Inflammatory macrophage treated with lipopolysaccharide for 1 hour (primary cell): ENCODE data around the gene DSG3.
A peak's percentile ranks its signal among the peaks of the same experiment; 100 is the strongest.

Source experiments
- DNase-seq, 2 donors: peaks; one replicate each; pipeline ENCODE4 v3.0.0-alpha.2; 2020 to 2022

Gene DSG3

DNA sequence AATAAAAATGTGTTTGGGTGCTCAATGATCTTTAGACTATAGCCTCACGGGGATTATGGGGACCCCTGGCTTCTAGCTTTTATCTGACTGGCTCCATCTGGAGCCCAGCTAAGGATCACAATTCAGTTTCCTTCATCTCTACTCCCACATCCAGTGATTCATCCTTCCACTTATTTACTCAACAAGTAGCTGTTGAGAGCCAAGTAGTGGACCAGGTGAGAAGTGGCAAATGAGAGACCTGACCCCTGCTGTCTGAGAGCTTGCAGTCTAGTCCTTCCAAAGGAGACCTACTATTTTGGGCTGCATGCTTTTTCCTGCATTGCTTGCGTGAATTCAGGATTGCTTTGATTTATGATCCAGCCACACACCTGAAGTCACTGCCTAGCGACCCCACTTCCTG, 10.7 kb upstream of the DSG3 start:
- DNase-seq, result no peak

DNA sequence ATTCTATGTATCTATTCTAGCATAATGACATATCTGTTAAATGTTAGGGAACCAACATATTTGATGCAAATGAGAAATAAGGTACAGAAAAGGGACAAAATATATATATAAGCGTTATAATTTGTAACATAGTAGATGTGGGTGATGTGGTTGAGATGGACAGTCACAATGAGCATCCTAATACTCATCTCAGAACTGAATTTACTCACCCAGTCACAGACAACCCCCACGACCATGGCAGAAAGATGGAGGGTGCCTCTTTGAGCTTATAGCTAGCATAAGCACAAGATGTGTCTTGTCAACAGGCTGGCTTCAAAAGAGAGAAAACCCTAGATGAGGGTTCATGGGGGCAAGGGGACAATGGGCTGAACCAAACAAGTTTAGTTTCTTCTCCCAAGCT, 9.1 kb upstream of the DSG3 start:
- DNase-seq, result no peak

DNA sequence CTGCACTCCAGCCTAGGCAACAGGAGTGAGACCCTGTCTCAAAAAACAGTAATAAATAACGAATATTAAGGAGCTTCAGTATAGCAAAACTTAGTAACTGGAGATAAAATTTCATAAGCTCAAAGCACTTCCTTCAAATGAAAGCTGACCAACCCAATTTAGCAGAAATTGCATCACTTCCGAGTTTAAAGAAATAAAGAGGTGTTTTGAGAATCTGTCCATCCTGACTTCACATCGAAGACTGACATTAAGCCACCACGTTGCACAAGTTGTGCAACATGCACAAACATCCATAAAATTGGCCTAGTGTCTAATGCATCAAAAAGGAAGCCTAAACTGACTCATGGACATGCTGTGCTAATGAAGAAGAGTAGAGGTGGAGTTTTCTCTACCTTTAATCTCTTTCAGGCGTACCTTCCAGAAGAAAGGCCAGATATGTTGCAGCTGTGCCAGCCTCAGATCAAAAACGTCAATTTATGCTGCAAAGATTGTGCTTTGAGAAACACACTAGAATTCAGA, 7.7 kb upstream of the DSG3 start:
- DNase-seq, result peak; percentile 3 to 6

- no peak for DNase-seq
Observed at GRCh38 chr18:31440787-31441186, 6.8 kb upstream of the DSG3 start.

GRCh38 chr18:31441493-31441892, 6.0 kb upstream of the DSG3 start:
- DNase-seq, result no peak

DNA sequence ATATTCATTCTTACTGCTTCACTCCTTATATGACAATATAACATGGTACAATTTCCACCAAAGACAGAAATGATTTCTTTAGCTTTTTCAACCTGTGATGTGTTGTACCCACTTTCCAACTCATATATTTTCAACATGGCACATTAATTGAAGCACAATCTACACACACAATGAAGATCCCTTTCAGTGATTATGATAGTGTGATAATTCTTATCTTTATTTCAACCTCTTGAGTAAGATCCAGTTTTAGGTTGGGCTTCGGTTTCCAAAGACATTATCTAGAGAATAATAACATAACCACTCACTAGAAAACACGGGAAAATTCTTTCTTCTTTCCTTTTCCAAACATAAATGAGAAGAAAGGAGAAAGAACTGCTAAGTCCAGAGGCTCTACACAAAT, 3.4 kb upstream of the DSG3 start:
- DNase-seq, result no peak

DNA sequence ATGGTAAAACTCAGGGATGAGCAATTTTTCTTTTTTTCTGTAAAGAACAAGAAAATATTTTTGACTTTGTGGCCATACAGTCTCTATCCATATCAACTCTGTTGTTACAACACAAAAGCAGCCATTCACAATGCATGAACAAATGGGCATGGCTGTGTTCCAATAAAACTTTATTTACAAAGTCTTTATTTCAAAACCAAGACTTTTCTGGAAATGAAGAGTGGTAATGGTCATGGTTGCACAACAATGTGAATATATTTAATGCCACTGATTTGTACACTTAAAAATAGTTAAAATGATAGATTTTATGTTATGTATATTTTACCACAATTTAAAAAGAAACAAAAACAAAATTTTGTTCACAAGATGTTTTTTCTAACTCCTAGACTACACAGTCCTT, 1.6 kb upstream of the DSG3 start:
- no peak for DNase-seq

GRCh38 chr18:31446854-31447253, 687 bp upstream of the DSG3 start:
- no peak for DNase-seq

GRCh38 chr18:31450409-31450808, 2.9 kb downstream of the DSG3 start:
- DNase-seq, result no peak

- no peak for DNase-seq
Observed at GRCh38 chr18:31451625-31452024, 4.1 kb downstream of the DSG3 start.

DNA sequence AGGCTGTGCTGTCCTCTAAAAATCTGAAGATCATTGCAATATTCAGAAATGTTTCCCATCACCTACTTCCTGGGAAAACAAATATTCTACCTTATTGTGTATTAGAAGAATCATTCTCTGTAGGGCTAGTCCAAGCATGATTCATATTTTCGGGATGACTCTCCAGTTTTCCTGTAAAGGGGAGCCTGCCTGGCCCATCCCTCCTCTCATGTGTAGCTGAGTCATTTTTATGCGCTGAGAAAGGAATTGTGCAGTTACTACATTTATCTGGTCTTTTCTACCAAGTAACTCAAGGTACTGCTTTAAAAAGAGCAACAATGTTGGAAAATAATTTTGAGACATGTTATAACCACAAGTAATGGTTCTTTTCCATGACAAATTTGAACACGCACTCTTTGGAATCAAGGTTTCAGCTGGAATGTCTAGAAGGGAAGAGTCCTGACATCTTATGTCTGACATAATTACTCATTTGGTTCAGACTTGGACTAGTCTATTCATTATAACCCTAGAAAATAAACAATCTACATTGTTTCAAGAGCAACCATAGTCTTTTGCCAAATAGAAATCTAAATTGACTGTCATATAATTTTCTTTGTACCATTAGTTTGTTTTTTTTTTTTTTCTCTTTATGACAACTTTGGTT, 6.6 kb downstream of the DSG3 start:
- no peak for DNase-seq

GRCh38 chr18:31469629-31470028, 22.1 kb downstream of the DSG3 start:
- DNase-seq, result no peak

GRCh38 chr18:31478688-31479087, 31.1 kb downstream of the DSG3 start:
- no peak for DNase-seq

GRCh38 chr18:31482051-31482450, 34.5 kb downstream of the DSG3 start:
- no peak for DNase-seq

DNA sequence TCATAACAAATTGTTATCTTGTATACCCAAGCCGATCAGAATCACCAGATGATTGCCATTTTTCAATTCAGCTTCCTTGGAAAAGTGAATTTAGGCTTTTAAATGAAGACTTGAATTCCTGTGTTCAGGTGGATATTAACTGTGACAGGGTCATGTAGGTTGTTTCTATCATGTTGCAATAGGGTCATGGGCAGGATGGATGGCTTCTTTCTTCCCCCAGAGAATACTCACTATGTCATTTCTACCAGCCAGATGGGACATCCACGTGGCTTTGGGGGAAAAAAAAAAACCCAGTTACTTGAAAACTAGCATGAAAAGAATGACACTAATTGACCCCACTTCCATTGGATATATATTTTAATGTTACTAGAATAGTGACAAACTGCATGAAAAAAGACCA, 35.9 kb downstream of the DSG3 start:
- DNase-seq, result no peak

GRCh38 chr18:31484461-31484860, 36.9 kb downstream of the DSG3 start:
- DNase-seq, result no peak

- no peak for DNase-seq
Observed at GRCh38 chr18:31486165-31486564, 38.6 kb downstream of the DSG3 start.

DNA sequence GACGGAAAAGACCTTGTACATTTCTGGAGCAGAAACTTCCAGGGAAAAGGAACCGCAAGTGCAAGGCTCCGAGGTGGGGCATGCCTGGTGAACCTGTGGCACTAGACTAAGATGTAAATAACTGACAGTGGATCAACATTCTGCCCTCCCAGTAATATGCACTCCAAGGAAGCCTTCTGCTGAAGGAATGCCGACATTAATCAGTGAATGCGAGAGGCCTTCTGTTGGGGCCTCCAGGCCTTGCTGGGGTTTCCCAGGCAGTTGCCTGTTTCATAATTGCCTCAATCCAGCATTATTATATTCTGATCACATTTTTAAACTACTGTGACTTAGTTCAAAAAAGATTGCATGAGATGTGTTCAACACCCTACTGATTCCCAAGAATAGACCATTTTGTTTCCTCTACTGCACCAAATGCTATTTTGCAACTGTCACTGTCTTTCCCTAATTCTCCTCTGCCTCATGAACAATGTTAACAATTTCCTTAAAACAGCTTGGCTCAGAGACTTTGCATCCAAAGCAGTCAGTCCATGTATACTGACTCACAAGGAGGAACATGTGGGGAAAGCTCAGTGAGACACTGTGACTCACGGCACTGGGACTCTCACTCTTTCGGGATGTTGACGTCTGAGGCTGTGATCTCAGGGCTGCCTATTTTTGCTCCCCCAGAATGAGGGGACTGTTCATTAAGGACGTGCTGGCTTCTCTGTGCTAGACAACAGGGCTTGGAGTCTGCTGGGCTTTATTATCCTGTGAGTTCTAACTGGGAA, 39.9 kb downstream of the DSG3 start:
- DNase-seq, result no peak

- no peak for DNase-seq
Observed at GRCh38 chr18:31489311-31489710, 41.8 kb downstream of the DSG3 start.

DNA sequence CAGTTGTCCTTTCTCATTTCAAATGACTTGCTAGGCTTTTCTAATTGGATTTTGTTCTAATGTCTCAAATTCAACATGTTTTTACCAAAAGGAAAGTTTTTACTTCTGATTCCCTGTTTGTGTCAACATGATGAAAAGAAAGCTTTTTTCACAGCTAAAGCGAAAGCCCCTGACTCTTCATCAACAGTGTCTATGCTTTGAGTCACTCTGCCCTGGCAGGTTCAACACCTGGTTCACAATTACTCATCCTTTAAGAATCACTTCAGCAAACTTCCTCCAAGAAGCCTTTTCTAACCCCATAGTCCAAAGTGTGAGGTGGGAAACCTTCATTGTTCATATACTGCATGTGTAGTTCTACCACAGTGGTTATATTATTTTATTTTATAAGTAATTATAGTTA, 42.8 kb downstream of the DSG3 start:
- no peak for DNase-seq

DNA sequence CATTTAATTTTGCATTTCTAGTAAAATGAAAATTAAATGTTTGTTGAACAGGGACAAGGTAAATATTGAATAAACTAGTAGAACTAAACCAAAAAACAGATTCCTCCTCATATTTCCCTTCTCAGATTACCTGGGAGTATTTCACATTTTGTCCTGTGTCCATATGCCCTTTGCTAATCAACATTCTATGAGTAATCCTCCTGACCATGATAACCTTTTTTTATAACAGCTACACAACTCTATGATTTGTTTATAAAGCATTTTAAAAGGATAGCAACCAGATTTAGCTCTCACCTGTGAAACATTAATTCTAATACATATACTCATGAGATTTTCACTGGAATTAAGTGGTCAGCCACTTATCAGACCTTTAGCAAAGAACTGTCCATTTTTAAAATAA, 43.3 kb downstream of the DSG3 start:
- DNase-seq, result no peak

DNA sequence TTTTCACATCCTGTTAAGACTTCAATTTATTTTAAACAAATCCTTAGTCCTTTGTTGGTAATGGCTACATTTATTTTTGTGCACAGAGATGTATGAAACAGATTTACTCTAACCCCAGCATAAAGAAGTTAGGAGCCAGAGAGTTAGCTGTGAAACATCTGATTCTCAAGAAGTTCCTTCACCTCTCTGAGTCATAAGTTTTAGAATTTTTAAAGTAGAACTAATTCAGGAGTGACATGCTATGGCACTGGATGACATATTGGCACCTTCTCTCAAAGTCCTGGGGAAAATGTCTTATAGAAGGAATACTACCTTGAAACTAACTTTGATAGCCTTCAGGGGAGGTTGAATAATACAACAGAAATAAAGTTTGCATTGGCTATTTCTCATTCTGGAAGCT, 44.0 kb downstream of the DSG3 start:
- no peak for DNase-seq

DNA sequence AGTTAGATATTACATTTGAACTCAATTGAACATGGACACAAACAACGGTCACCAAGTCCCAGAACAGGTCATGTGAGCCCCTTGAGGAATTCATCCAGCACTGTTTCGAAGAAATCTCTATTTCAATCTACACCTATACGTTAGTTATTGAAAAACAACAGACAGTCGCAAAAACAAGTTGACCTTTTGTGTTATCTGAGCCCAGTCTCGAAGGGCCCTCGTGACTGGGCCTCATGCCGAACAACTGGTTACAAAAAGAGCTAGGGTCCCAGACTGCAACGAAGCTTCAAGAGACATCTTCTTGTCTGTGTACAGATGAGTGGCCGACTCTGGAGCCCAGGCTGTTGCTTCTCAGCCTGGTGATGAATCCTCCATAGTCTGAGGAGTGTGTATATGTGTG, 45.1 kb downstream of the DSG3 start:
- no peak for DNase-seq

DNA sequence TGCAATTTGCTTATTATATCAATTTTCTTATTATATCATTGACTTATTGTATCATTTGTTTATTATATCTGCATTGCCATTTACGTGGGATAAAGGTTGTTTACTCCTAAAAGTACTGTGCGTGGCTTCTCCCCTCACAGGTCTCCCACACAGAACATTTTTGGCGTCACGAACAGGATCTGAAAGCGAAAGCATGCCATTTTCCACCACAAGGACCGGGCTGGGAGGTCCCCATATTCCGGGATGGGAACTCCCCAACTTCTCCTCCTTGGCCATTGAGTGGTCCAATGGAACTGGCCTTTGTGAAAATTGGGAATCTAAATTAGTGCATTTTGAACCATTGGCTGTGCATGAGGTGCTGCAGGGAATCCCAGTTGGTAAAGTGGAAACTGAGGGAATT, 45.6 kb downstream of the DSG3 start:
- no peak for DNase-seq

DNA sequence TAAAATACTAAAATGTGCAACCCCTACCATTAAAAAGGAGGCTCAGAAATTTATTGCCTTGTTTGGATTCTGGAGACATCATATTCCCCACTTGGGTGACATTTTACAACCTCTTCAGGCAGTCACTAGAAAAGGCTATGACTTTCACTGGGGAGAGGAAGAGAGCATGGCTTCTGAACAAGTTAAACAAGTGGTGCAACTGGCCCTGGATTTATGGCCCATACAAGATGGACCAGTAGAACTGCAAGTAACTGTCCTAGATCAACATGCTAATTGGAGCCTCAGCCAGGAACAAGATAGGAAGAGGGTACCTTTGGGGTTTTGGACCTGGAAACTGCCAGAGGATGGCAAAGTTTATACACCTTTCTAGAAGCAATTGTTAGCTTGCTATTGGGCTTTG, 46.4 kb downstream of the DSG3 start:
- DNase-seq, result no peak
